NB4 (cell line): Measurements from ENCODE around the gene PWP2.
"Not testable (repeated sequence)": the region's sequence is repeated elsewhere in the genome, so short reads cannot be mapped to it uniquely, and the experiment has no call there.

ENCODE experiments used
- POLR2A ChIP-seq: IDR thresholded peaks from 2 replicates; pipeline ENCODE4 v1.6.1; 2011; ENCODE audit warnings: mild to moderate bottlenecking; ENCODE audit not compliant: insufficient read length; ENCODE audit errors: extremely low read depth
- TF ChIP-seq, protein P1 (sequence below): IDR thresholded peaks from one replicate; pipeline ENCODE4 v1.5.1; 2012; ENCODE audit warnings: low read depth, low read length

- TF ChIP-seq, protein P1, sequence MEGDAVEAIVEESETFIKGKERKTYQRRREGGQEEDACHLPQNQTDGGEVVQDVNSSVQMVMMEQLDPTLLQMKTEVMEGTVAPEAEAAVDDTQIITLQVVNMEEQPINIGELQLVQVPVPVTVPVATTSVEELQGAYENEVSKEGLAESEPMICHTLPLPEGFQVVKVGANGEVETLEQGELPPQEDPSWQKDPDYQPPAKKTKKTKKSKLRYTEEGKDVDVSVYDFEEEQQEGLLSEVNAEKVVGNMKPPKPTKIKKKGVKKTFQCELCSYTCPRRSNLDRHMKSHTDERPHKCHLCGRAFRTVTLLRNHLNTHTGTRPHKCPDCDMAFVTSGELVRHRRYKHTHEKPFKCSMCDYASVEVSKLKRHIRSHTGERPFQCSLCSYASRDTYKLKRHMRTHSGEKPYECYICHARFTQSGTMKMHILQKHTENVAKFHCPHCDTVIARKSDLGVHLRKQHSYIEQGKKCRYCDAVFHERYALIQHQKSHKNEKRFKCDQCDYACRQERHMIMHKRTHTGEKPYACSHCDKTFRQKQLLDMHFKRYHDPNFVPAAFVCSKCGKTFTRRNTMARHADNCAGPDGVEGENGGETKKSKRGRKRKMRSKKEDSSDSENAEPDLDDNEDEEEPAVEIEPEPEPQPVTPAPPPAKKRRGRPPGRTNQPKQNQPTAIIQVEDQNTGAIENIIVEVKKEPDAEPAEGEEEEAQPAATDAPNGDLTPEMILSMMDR, result not testable (repeated sequence)
- TF ChIP-seq POLR2A, result not testable (repeated sequence)
Measured at GRCh38 chr21:44098507-44098906, 8.7 kb upstream of the PWP2 start.
